OCI-LY1 (cell line): ENCODE measurements around the gene ART1.
"Not testable (repeated sequence)": the region's sequence is repeated elsewhere in the genome, so short reads cannot be mapped to it uniquely, and the experiment has no call there.

Source experiments
- H2AFZ ChIP-seq: fragments of 200-600 bp; sonication (generic), shearing (Covaris generic); 2 replicates; pipeline ENCODE4 v1.6.0; 2014; ENCODE audit warnings: antibody characterized with exemption, mild to moderate bottlenecking, low read length
- H3F3A ChIP-seq: fragments of 200-600 bp; sonication (generic), shearing (Covaris generic); 2 replicates; pipeline ENCODE4 v1.6.0; 2014; ENCODE audit warnings: mild to moderate bottlenecking, antibody characterized with exemption, low read length, moderate library complexity; ENCODE audit not compliant: insufficient read depth
- H3K27ac ChIP-seq: fragments of 200-600 bp; sonication (generic); 2 replicates; pipeline ENCODE4 v1.5.1; 2014; ENCODE audit warnings: low read length, mixed run types, mild to moderate bottlenecking, low read depth; ENCODE audit not compliant: poor library complexity, severe bottlenecking
- H3K27me3 ChIP-seq: fragments of 200-600 bp; sonication (generic); 2 replicates; pipeline ENCODE4 v1.6.0; 2014; ENCODE audit warnings: antibody characterized with exemption, mild to moderate bottlenecking, low read length, moderate library complexity; ENCODE audit not compliant: insufficient read depth
- H3K36me3 ChIP-seq: fragments of 200-600 bp; sonication (generic); 2 replicates; pipeline ENCODE4 v1.6.1; 2014; ENCODE audit warnings: mild to moderate bottlenecking, antibody characterized with exemption, low read length, moderate library complexity, mixed read lengths; ENCODE audit not compliant: insufficient read depth
- H3K4me1 ChIP-seq: fragments of 200-600 bp; sonication (generic); 2 replicates; pipeline ENCODE4 v1.5.1; 2014; ENCODE audit warnings: mild to moderate bottlenecking, low read length, moderate library complexity; ENCODE audit not compliant: insufficient read depth, severe bottlenecking
- H3K4me2 ChIP-seq: fragments of 200-600 bp; sonication (generic), shearing (Covaris generic); 2 replicates; pipeline ENCODE4 v1.6.1; 2014; ENCODE audit warnings: low read length
- H3K4me3 ChIP-seq: fragments of 200-600 bp; sonication (generic); 2 replicates; pipeline ENCODE4 v1.5.1; 2014; ENCODE audit warnings: low read length, low read depth, mild to moderate bottlenecking, mixed read lengths; ENCODE audit not compliant: poor library complexity, severe bottlenecking
- H3K79me2 ChIP-seq: fragments of 200-600 bp; shearing (Covaris generic); 2 replicates; pipeline ENCODE4 v1.6.1; 2016; ENCODE audit warnings: mixed run types, low read length, mixed read lengths; ENCODE audit not compliant: insufficient read depth
- H3K9ac ChIP-seq: fragments of 200-600 bp; sonication (generic), shearing (Covaris generic); 2 replicates; pipeline ENCODE4 v1.6.1; 2014; ENCODE audit warnings: mild to moderate bottlenecking, low read length, mixed read lengths
- H3K9me2 ChIP-seq: fragments of 200-600 bp; sonication (generic), shearing (Covaris generic); 2 replicates; pipeline ENCODE4 v1.6.1; 2014; ENCODE audit warnings: low read depth, mild to moderate bottlenecking, low read length, mixed read lengths
- H3K9me3 ChIP-seq: fragments of 200-600 bp; shearing (Covaris generic); 2 replicates; pipeline ENCODE4 v1.6.1; 2014; ENCODE audit warnings: low read length, mixed read lengths
- H4K20me1 ChIP-seq: fragments of 200-600 bp; sonication (generic), shearing (Covaris generic); 2 replicates; pipeline ENCODE4 v1.6.0; 2016; ENCODE audit warnings: mild to moderate bottlenecking, low read length; ENCODE audit not compliant: insufficient read depth
- EZH2 ChIP-seq: fragments of 200-600 bp; sonication (generic), shearing (Covaris generic); IDR thresholded peaks from 2 replicates; pipeline ENCODE4 v1.8.0; 2017; ENCODE audit warnings: borderline replicate concordance, mixed run types, mild to moderate bottlenecking, antibody characterized with exemption, low read length, moderate library complexity, mixed read lengths
- TF ChIP-seq, protein P1 (sequence below): fragments of 200-600 bp; sonication (generic), shearing (Covaris generic); IDR thresholded peaks from 2 replicates; pipeline ENCODE4 v1.5.1; 2017; ENCODE audit warnings: mild to moderate bottlenecking, antibody characterized with exemption, low read length, moderate library complexity, mixed read lengths

The ART1 gene

DNA sequence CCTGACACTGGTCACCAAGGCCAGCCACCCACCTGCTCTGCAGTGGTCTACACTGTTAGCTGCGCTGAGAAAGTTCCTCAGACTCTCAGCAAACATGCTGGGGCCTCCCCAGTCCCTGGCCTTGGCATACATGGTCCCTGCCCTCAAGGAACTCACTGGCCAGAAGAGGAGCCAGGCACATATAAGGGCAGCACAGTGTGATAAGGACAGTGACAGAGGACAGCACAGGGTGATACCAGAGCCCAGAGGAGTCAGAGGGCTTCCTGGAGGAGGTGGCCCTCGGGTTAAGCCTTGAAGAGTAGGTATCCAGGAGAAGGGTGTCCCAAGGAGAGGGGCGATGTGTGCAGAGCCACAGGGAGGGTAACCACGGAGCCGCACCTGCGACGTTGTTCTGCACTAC, 624 bp downstream of the ART1 start:
- Histone ChIP-seq H3K4me2 (no peak overlapping the region), H4K20me1 (no peaks in the 10 kb centered on the region), H3K27ac (no peak overlapping the region), H3K9ac (no peak overlapping the region), H3F3A (no peaks in the 10 kb centered on the region), H3K79me2 (no peaks in the 10 kb centered on the region), H3K9me2 (no peaks in the 10 kb centered on the region), H2AFZ (no peak overlapping the region), H3K4me1 (no peaks in the 10 kb centered on the region), H3K4me3 (no peak overlapping the region), H3K27me3 (peaks cover 7% of the 10 kb centered on the region; the same call in 1 of the 2 replicates), H3K36me3 (no peaks in the 10 kb centered on the region; the same call in 1 of the 2 replicates), H3K9me3 (no peaks in the 10 kb centered on the region)
- TF ChIP-seq, protein P1, sequence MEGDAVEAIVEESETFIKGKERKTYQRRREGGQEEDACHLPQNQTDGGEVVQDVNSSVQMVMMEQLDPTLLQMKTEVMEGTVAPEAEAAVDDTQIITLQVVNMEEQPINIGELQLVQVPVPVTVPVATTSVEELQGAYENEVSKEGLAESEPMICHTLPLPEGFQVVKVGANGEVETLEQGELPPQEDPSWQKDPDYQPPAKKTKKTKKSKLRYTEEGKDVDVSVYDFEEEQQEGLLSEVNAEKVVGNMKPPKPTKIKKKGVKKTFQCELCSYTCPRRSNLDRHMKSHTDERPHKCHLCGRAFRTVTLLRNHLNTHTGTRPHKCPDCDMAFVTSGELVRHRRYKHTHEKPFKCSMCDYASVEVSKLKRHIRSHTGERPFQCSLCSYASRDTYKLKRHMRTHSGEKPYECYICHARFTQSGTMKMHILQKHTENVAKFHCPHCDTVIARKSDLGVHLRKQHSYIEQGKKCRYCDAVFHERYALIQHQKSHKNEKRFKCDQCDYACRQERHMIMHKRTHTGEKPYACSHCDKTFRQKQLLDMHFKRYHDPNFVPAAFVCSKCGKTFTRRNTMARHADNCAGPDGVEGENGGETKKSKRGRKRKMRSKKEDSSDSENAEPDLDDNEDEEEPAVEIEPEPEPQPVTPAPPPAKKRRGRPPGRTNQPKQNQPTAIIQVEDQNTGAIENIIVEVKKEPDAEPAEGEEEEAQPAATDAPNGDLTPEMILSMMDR = no peak
- TF ChIP-seq EZH2 = no peak

DNA sequence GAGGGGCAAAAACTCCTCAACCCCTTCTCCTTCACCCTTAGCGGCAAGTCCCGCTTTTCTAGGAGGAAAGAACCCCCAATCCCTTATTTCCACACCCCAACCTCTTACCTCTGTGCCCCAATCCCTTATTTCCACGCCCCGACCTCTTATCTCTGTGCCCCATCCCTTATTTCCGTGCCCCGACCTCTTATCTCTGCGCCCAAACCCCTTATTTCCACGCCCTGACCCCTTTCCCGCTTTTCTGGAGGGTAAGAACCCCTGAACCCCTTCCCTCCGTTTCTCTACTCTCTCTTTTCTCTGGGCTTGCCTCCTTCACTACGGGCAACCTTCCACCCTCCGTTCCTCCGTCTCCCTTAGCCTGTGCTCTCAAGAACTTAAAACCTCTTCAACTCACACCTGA, 3.9 kb downstream of the ART1 start:
- H3K9ac ChIP-seq, H3K9me2 ChIP-seq, H3F3A ChIP-seq, H2AFZ ChIP-seq, H3K4me2 ChIP-seq, H3K27ac ChIP-seq, H3K79me2 ChIP-seq, H3K4me3 ChIP-seq, H3K27me3 ChIP-seq, H3K4me1 ChIP-seq, H3K9me3 ChIP-seq, H3K36me3 ChIP-seq, H4K20me1 ChIP-seq: not testable (repeated sequence)

DNA sequence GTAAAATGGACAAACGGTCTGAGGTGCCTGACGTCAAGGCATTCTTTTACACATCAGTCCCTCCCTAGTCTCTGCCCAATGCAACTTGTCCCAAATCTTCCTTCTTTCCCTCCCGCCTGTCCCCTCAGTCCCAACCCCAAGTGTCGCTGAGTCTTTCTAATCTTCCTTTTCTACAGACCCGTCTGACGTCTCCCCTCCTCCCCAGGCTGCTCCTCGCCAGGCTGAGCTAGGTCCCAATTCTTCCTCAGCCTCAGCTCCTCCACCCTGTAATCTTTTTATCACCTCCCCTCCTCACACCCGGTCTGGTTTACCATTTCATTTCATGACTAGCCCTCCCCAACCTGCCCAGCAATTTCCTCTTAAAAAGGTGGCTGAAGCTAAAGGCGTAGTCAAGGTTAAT, 4.4 kb downstream of the ART1 start:
- H3K36me3 ChIP-seq, H3F3A ChIP-seq, H3K27ac ChIP-seq, H3K9ac ChIP-seq, H3K79me2 ChIP-seq, H3K4me1 ChIP-seq, H3K9me2 ChIP-seq, H3K27me3 ChIP-seq, H3K4me3 ChIP-seq, H3K9me3 ChIP-seq, H3K4me2 ChIP-seq, H2AFZ ChIP-seq, H4K20me1 ChIP-seq: not testable (repeated sequence)

DNA sequence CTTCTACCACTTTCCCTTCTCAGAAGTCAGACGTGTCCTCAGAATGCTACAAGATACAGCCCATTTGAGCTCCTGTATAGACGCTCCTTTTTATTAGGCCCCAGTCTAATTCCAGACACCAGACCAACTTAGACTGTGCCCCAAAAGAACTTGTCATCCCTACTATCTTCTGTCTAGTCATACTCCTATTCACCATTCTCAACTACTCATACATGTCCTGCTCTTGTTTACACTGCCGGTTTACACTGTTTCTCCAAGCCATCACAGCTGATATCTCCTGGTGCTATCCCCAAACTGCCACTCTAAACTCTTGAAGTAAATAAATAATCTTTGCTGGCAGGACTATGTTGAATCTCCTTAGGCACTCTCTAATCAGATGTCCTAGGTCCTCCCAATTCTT, 7.6 kb downstream of the ART1 start:
- H3K36me3 ChIP-seq, H3F3A ChIP-seq, H2AFZ ChIP-seq, H3K9ac ChIP-seq, H3K79me2 ChIP-seq, H3K4me2 ChIP-seq, H3K4me1 ChIP-seq, H4K20me1 ChIP-seq, H3K27me3 ChIP-seq, H3K9me2 ChIP-seq, H3K4me3 ChIP-seq, H3K9me3 ChIP-seq, H3K27ac ChIP-seq: not testable (repeated sequence)

DNA sequence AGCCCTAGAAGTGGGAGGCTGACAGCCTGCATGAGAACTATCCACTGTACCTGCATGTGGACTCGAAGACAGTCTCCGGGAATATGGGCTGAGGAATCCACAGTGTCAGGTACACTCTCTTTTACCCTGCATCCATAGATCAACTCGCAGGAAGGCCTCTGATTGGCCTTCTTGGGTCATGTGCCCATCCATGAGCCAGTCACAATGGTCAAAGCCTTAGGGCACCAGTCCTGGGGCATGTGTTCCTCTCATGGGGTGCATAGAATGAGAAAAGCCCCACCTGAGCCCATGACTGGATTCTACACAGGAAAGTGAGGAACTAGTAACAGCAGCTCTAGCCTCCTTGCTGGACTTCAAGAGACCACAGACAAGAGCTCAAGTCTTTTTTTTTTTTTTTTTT, 10.6 kb downstream of the ART1 start:
- Histone ChIP-seq H3K4me1 (no peaks in the 10 kb centered on the region), H3K9me2 (no peaks in the 10 kb centered on the region), H3K36me3 (no peaks in the 10 kb centered on the region)

DNA sequence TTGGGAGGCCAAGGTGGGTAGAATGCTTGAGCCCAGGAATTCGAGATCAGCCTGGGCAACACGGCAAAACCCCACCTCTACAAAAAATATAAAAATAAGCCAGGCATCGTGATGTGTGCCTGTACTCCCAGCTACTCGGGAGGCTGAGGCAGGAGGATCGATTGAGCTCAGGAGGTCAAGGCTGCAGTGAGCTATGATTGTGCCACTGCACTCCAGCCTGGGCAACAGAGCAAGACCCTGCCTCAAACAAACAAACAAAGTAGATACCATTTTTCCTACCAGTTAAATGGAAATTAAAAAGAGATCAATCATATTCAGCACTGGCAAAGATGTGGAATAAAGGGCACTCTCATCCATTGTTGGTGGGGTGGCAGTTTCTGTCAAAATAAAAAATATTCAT, 12.4 kb downstream of the ART1 start:
- H3K4me1 ChIP-seq, H3K9ac ChIP-seq, H3K4me3 ChIP-seq, H3K36me3 ChIP-seq, H4K20me1 ChIP-seq, H3K79me2 ChIP-seq, H3K9me3 ChIP-seq, H3K9me2 ChIP-seq, H3F3A ChIP-seq, H3K4me2 ChIP-seq, H3K27ac ChIP-seq, H3K27me3 ChIP-seq, H2AFZ ChIP-seq: not testable (repeated sequence)

More for the DNA sequence above, 10.6 kb downstream of the ART1 start:
- Histone ChIP-seq H4K20me1 (no peaks in the 10 kb centered on the region), H3F3A (no peaks in the 10 kb centered on the region), H3K27ac (no peak overlapping the region), H3K79me2 (no peaks in the 10 kb centered on the region), H3K4me3 (no peak overlapping the region), H3K27me3 (no peaks in the 10 kb centered on the region), H3K9me3 (no peaks in the 10 kb centered on the region), H2AFZ (no peak overlapping the region), H3K4me2 (no peak overlapping the region), H3K9ac (no peak overlapping the region)
- TF ChIP-seq, protein P1 = no peak
- TF ChIP-seq EZH2 = no peak
